ENCODE results near the gene AMY1C.
"Not testable (repeated sequence)": the region's sequence is repeated elsewhere in the genome, so short reads cannot be mapped to it uniquely, and the experiment has no call there.

The AMY1C gene

DNA sequence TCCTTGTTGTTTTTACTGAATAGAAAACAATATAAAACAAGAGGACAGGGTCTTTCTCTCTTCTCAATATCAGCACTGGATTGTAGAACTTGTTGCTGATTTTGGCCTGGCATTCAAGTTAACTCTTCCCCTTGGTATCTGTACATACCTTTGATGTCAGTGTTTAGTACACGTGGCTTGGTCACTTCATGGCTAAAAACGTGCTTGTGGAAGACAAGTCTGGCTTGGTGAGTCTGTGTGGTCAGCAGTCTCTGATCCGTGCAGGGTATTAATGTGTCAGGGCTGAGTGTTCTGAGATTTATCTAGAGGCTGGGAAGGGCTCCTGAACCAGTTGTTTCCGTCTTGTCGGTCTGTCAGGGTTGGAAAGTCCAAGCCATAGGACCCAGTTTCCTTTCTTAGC is at the start of gene AMY1C:
AMY1C (plus strand) TSS at position 301 of the 400 bp plus-strand sequence. CDS start 572 bp downstream, outside the sequence.
- not testable (repeated sequence) for DNase-seq (ENCODE audit: low read depth)

GRCh38 chr1:103700669-103701068 is 49.0 kb upstream of the AMY1C start:
- DNase-seq (ENCODE audit: low read depth): not testable (repeated sequence)

DNA sequence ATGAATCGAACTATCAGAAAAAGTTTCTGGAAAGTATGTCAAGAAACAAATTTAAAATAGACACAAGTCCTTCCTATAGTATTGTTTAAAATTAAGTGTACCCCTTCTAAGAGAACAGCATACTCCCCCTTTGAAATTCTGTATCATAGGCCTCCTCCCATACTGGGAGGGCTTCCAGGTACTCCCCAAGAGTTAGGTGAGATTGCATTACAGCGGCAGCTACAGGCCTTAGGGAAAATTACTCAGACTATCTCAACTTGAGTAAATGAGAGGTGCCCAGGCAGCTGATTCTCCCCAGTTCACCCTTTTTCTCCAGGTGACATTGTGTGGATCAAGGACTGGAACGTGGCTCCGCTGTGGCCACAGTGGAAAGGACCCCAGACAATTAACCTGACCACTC is 48.4 kb upstream of the AMY1C start:
- DNase-seq (ENCODE audit: low read depth): not testable (repeated sequence)

DNA sequence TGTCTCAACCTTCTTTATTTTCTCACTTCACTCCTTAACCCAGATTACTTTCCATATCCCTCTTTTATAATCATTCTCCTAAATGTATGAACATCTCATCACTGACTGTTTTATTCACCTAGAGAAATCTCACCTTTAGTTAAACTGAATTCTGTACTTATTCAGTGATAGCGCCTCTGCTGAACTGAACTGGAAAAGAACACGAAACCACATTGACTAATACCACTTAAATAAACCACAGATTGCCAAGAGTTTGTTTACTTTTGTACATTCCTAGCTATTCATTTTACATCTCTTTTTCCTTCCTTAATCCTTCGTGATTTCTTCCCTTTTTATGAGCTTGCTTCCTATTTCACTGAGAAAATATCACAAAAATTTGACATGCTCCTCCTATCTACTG is 42.0 kb upstream of the AMY1C start:
- DNase-seq (ENCODE audit: low read depth): not testable (repeated sequence)

DNA sequence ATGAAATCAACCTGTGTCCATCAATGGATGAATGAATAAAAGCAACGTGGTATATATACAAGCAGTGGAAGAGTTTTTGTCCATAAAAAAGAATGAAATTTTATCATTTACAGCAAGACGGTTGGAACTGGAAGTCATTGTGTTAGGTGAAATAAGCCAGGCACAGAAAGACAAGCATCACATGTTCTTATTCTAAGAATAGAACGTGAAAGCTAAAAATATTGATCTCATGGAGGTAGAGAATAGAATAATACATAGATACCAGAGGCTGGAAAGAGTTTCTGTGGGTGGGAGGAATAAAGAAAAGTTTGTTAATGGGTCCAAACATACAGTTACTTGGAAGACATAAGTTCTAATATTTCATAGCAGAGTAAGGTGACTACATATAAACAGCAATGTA is 39.3 kb upstream of the AMY1C start:
- DNase-seq (ENCODE audit: low read depth): not testable (repeated sequence)

DNA sequence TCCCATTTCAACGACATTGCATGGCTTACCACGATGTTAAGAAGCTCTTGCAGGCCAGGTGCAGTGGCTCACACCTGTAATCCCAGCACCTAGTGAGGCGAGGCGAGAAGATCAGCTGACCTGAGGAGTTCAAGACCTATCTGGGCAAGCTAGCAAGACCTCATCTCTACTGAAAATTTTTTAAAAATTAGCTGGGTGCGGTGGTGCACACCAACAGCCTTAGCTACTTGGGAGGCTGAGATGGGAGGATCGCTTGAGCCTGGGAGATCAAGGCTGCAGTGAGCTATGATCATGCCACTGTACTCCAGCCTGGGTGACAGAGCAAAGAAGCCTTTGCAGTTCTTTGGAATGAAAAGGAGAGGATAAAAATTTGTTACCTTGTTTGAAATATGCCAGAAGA is 32.3 kb upstream of the AMY1C start:
- DNase-seq (ENCODE audit: low read depth): not testable (repeated sequence)

GRCh38 chr1:103721473-103721872 is 28.2 kb upstream of the AMY1C start:
- DNase-seq (ENCODE audit: low read depth): not testable (repeated sequence)

DNA sequence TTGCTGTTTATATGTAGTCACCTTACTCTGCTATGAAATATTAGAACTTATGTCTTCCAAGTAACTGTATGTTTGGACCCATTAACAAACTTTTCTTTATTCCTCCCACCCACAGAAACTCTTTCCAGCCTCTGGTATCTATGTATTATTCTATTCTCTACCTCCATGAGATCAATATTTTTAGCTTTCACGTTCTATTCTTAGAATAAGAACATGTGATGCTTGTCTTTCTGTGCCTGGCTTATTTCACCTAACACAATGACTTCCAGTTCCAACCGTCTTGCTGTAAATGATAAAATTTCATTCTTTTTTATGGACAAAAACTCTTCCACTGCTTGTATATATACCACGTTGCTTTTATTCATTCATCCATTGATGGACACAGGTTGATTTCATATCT is 14.4 kb upstream of the AMY1C start:
- not testable (repeated sequence) for DNase-seq (ENCODE audit: low read depth)

GRCh38 chr1:103738031-103738430 is 11.7 kb upstream of the AMY1C start:
- DNase-seq (ENCODE audit: low read depth): not testable (repeated sequence)

DNA sequence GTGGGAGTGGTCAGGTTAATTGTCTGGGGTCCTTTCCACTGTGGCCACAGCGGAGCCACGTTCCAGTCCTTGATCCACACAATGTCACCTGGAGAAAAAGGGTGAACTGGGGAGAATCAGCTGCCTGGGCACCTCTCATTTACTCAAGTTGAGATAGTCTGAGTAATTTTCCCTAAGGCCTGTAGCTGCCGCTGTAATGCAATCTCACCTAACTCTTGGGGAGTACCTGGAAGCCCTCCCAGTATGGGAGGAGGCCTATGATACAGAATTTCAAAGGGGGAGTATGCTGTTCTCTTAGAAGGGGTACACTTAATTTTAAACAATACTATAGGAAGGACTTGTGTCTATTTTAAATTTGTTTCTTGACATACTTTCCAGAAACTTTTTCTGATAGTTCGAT is 5.2 kb upstream of the AMY1C start:
- DNase-seq (ENCODE audit: low read depth): not testable (repeated sequence)

DNA sequence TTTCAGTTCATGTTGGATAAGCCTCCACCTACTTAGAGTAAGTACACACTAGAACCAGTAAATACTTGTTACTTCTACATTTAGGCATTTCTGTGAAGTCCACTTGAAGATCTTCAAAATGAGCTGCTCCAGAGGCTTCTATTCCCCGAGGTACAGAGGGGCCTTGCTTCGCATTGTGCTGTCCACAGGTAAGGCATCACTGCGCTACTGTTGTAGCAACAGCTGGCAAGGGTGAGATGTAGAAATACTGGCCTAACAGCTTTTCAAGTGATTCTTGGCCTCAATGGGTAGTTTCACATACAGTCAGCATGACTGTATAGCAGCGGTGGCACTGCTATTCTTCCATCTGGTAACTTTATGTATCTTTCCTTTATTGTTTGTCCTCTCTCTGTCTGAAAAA is 4.7 kb upstream of the AMY1C start:
- not testable (repeated sequence) for DNase-seq (ENCODE audit: low read depth)

- not testable (repeated sequence) for DNase-seq (ENCODE audit: low read depth)
Observed at GRCh38 chr1:103748273-103748672, 1.4 kb upstream of the AMY1C start.

- DNase-seq (ENCODE audit: low read depth): no peak
Observed at GRCh38 chr1:103761896-103762295, 12.2 kb downstream of the AMY1C start.

DNA sequence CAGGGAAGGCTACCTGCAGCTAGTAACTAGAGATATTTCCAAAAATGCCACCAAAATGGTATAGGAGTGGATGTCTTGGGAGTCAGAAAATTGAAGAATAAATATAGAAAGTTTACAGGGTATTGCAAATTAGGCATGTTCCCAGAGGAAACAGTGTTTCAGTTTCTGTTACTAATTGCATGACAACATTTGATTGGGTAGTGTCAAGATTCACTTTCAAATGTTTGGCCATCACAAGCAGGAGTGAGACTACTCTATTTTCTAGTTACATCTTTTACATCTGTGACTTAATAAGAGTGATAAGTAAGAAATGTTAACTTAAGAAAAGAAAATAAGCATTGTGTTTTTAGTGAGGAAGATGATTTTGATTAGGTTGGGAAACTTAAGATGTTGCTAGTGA is 30.2 kb downstream of the AMY1C start:
- no peak for DNase-seq (ENCODE audit: low read depth)

DNA sequence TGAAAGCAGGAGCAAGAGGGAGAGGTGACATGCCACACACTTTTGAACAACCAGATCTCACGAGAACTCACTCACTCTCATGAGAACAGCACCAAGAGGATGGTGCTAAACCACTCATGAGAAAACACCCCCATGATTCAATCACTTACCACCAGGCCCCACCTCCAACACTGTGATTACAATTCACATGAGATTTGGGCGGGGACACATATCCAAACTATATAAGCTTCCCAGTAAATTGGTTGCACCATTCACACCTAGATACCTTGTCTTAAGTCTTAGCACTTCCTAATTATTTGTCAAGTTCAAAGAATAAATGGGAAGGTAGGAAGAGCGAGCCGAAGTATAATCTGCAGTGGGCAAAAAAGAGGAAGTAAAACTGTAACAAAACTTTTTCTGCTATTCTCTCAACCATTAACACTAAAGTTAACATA is 34.3 kb downstream of the AMY1C start:
- no peak for DNase-seq (ENCODE audit: low read depth)

DNA sequence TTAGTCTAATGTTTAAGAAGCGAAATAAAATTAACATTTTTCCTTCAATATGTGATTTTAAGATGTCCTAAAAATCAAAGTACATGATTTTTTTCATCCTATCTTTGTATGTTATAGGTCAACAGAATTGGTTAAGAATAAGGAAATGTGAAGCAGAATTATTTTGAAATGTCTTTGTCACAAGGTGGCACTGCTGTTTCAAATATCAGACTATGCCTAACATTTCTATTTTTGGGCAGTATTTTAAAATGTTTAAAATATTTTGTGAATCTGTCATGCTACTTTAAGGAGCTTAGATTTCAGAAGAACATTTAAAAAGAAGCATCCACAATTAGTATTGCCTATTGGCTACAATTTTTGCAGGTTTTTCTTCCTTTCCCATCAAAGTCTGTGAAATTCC is 38.7 kb downstream of the AMY1C start:
- peak; percentile 0 for DNase-seq (ENCODE audit: low read depth)

- no peak for DNase-seq (ENCODE audit: low read depth)
Observed at GRCh38 chr1:103790172-103790571, 40.5 kb downstream of the AMY1C start.

Measured in ELR (cell line).